ENCODE results near the gene RNPEP. TPM values are rescaled to one million over a fixed set of nuclear protein-coding genes. Genes with fewer than 3 reads are reported as not detected.
A peak's percentile ranks its signal among the peaks of the same experiment; 100 is the strongest.

Gene RNPEP
- total and polyA plus RNA-seq, 2 experiments from 2014 or later, result 57.9 to 74.2 TPM

GRCh38 chr1:202007805-202008489 is 25.5 kb downstream of the RNPEP start:
- H3K4me3 ChIP-seq, result peak overlapping the region; percentile 26
- peak overlapping the region; percentile 67 for H3K4me2 ChIP-seq
- 11% methylated on average over 11 of the region's 11 CpGs for WGBS (ENCODE audit: low lambda C conversion rate, missing lambda C conversion rate)
- no peak overlapping the region for H2AFZ ChIP-seq
- H3K27ac ChIP-seq, result peak overlapping the region; percentile 91
- peaks cover 24% of the 10 kb centered on the region for H4K20me1 ChIP-seq (ENCODE audit: insufficient read depth, poor library complexity, severe bottlenecking)
- no peak for TF ChIP-seq EZH2 (IDR thresholded peaks at IDR 0.05; ENCODE audit: borderline replicate concordance)
- TF ChIP-seq EZH2phosphoT487 (IDR thresholded peaks at IDR 0.05; ENCODE audit: low read depth, severe bottlenecking, unreplicated experiment), result no peak
- no peak for TF ChIP-seq CTCF (IDR thresholded peaks at IDR 0.05; ENCODE audit: poor library complexity)
- H3K4me1 ChIP-seq (ENCODE audit: insufficient read depth), result peaks cover 38% of the 10 kb centered on the region
- DNase-seq (ENCODE audit: low spot score), result peak; percentile 93
- peaks cover 69% of the 10 kb centered on the region for H3K79me2 ChIP-seq
- H3K9me3 ChIP-seq (ENCODE audit: low read depth), result no peaks in the 10 kb centered on the region
- H3K27me3 ChIP-seq, result no peaks in the 10 kb centered on the region
- no peaks in the 10 kb centered on the region for H3K36me3 ChIP-seq (replicated peaks; ENCODE audit: insufficient read depth, low read depth)
- H3K9me2 ChIP-seq (replicated peaks; ENCODE audit: insufficient read depth), result no peaks in the 10 kb centered on the region

- Histone ChIP-seq H2AFZ (no peak overlapping the region), H3K4me1 (ENCODE audit: insufficient read depth) (peaks cover 44% of the 10 kb centered on the region), H3K4me2 (peak overlapping the region; percentile 67), H3K79me2 (peaks cover 74% of the 10 kb centered on the region), H3K9me3 (ENCODE audit: low read depth) (no peaks in the 10 kb centered on the region), H4K20me1 (ENCODE audit: insufficient read depth, poor library complexity, severe bottlenecking) (peaks cover 37% of the 10 kb centered on the region), H3K27me3 (no peaks in the 10 kb centered on the region), H3K36me3 (replicated peaks; ENCODE audit: insufficient read depth, low read depth) (no peaks in the 10 kb centered on the region), H3K27ac (peak overlapping the region; percentile 91), H3K4me3 (no peak overlapping the region), H3K9me2 (replicated peaks; ENCODE audit: insufficient read depth) (no peaks in the 10 kb centered on the region)
- peak; percentile 97 for TF ChIP-seq CTCF (IDR thresholded peaks at IDR 0.05; ENCODE audit: poor library complexity)
- no peak for TF ChIP-seq EZH2 (IDR thresholded peaks at IDR 0.05; ENCODE audit: borderline replicate concordance)
- TF ChIP-seq EZH2phosphoT487 (IDR thresholded peaks at IDR 0.05; ENCODE audit: low read depth, severe bottlenecking, unreplicated experiment), result no peak
- WGBS (ENCODE audit: low lambda C conversion rate, missing lambda C conversion rate), result 15% methylated on average over 11 of the region's 11 CpGs
- DNase-seq (ENCODE audit: low spot score), result peak; percentile 92
Measured at GRCh38 chr1:202009326-202010179, 27.1 kb downstream of the RNPEP start.

- H3K36me3 ChIP-seq (replicated peaks; ENCODE audit: insufficient read depth, low read depth), result no peaks in the 10 kb centered on the region
- WGBS (ENCODE audit: low lambda C conversion rate, missing lambda C conversion rate), result 25% methylated on average over 24 of the region's 24 CpGs
- no peaks in the 10 kb centered on the region for H3K27me3 ChIP-seq
- no peak within 1 kb of the TSS for H2AFZ ChIP-seq
- peak within 1 kb of the TSS; percentile 75 for H3K4me2 ChIP-seq
- peak within 1 kb of the TSS; percentile 53 for H3K4me3 ChIP-seq
- H3K9me3 ChIP-seq (ENCODE audit: low read depth), result no peaks in the 10 kb centered on the region
- H3K9me2 ChIP-seq (replicated peaks; ENCODE audit: insufficient read depth), result no peaks in the 10 kb centered on the region
- DNase-seq (ENCODE audit: low spot score), result peak; percentile 94
- TF ChIP-seq EZH2 (IDR thresholded peaks at IDR 0.05; ENCODE audit: borderline replicate concordance) (no peak), EZH2phosphoT487 (IDR thresholded peaks at IDR 0.05; ENCODE audit: low read depth, severe bottlenecking, unreplicated experiment) (no peak), CTCF (IDR thresholded peaks at IDR 0.05; ENCODE audit: poor library complexity) (no peak)
- H3K4me1 ChIP-seq (ENCODE audit: insufficient read depth), result peaks cover 48% of the 10 kb centered on the region
- H3K27ac ChIP-seq, result peak within 1 kb of the TSS; percentile 95
- peaks cover 74% of the 10 kb centered on the region for H3K79me2 ChIP-seq
- H4K20me1 ChIP-seq (ENCODE audit: insufficient read depth, poor library complexity, severe bottlenecking), result peaks cover 42% of the 10 kb centered on the region
Measured at GRCh38 chr1:202010180-202011015, 27.9 kb downstream of the RNPEP start, which contains the start of gene ELF3. ELF3 (plus strand) TSS chr1:202010587; CDS start chr1:202011137, 550 bp downstream.

All from hepatocyte (in vitro differentiated cells).